ENCODE data around the gene PROKR1. TPM values are rescaled to one million over a fixed set of nuclear protein-coding genes. Genes with fewer than 3 reads are reported as not detected.

Gene PROKR1
- total RNA-seq, 2 donors from 2014 or later, result 2.9 to 4.4 TPM

- H3K4me3 ChIP-seq (ENCODE audit: low read length), result no peak overlapping the region
- H3K9ac ChIP-seq (ENCODE audit: extremely low read depth, low read length, poor library complexity, severe bottlenecking), result no peak overlapping the region
- no peaks in the 10 kb centered on the region for H3K27me3 ChIP-seq (ENCODE audit: control insufficient read depth, insufficient read depth, low read length, poor library complexity, severe bottlenecking)
- Mint-ChIP-seq H3K36me3 (ENCODE audit: low read depth) (peaks cover 9% of the 10 kb centered on the region), H3K27ac (no peak overlapping the region), H3K4me1 (no peaks in the 10 kb centered on the region), H3K9me3 (peaks cover 31% of the 10 kb centered on the region), H3K27me3 (ENCODE audit: insufficient read depth) (no peaks in the 10 kb centered on the region), H3K4me3 (no peak overlapping the region)
- no peak for TF ChIP-seq CTCF (conservative IDR thresholded peaks at IDR 0.05)
- H3K4me1 ChIP-seq (ENCODE audit: control insufficient read depth, insufficient read depth, low read length), result no peaks in the 10 kb centered on the region
- no peaks in the 10 kb centered on the region for H3K36me3 ChIP-seq (ENCODE audit: control insufficient read depth, insufficient read depth, low read length)
- WGBS, 2 experiments (ENCODE audit: insufficient coverage in 1 of 2, insufficient read length in 1 of 2), result 89 to 96% methylated on average over 4 of the region's 4 CpGs
- peaks cover 22% of the 10 kb centered on the region for H3K9me3 ChIP-seq (ENCODE audit: control insufficient read depth, low read length)
- H3K27ac ChIP-seq (ENCODE audit: low read depth, low read length), result no peak overlapping the region
- DNase-seq, result no peak
Observed at GRCh38 chr2:68698567-68699377, 55.4 kb downstream of the PROKR1 start.

- Mint-ChIP-seq H3K27me3 (ENCODE audit: insufficient read depth) (no peaks in the 10 kb centered on the region), H3K4me3 (no peak overlapping the region), H3K4me1 (no peaks in the 10 kb centered on the region), H3K36me3 (ENCODE audit: low read depth) (peaks cover 9% of the 10 kb centered on the region), H3K27ac (no peak overlapping the region), H3K9me3 (peaks cover 29% of the 10 kb centered on the region)
- Histone ChIP-seq H3K4me1 (ENCODE audit: control insufficient read depth, insufficient read depth, low read length) (no peaks in the 10 kb centered on the region), H3K27me3 (ENCODE audit: control insufficient read depth, insufficient read depth, low read length, poor library complexity, severe bottlenecking) (no peaks in the 10 kb centered on the region), H3K36me3 (ENCODE audit: control insufficient read depth, insufficient read depth, low read length) (no peaks in the 10 kb centered on the region), H3K27ac (ENCODE audit: low read depth, low read length) (no peak overlapping the region), H3K9me3 (ENCODE audit: control insufficient read depth, low read length) (peaks cover 22% of the 10 kb centered on the region), H3K4me3 (ENCODE audit: low read length) (no peak overlapping the region), H3K9ac (ENCODE audit: extremely low read depth, low read length, poor library complexity, severe bottlenecking) (no peak overlapping the region)
- no peak for DNase-seq
- WGBS, 2 experiments (ENCODE audit: insufficient coverage in 1 of 2, insufficient read length in 1 of 2), result 93% methylated on average over 2 of the region's 2 CpGs; no CpG with 5 or more reads in 1 of the 2 experiments
- no peak for TF ChIP-seq CTCF (conservative IDR thresholded peaks at IDR 0.05)
Observed at GRCh38 chr2:68700560-68700959, 57.2 kb downstream of the PROKR1 start.

GRCh38 chr2:68706637-68707036 lies 63.3 kb downstream of the PROKR1 start:
- H3K27me3 Mint-ChIP-seq (ENCODE audit: insufficient read depth), result no peaks in the 10 kb centered on the region
- Histone ChIP-seq H3K27ac (ENCODE audit: low read depth, low read length) (no peak overlapping the region), H3K36me3 (ENCODE audit: control insufficient read depth, insufficient read depth, low read length) (no peaks in the 10 kb centered on the region), H3K9me3 (ENCODE audit: control insufficient read depth, low read length) (no peaks in the 10 kb centered on the region), H3K9ac (ENCODE audit: extremely low read depth, low read length, poor library complexity, severe bottlenecking) (no peak overlapping the region), H3K4me3 (ENCODE audit: low read length) (no peak overlapping the region), H3K4me1 (ENCODE audit: control insufficient read depth, insufficient read depth, low read length) (no peaks in the 10 kb centered on the region), H3K27me3 (ENCODE audit: control insufficient read depth, insufficient read depth, low read length, poor library complexity, severe bottlenecking) (no peaks in the 10 kb centered on the region)
- peaks cover 1% of the 10 kb centered on the region for H3K36me3 Mint-ChIP-seq (ENCODE audit: low read depth)
- no peak for TF ChIP-seq CTCF (conservative IDR thresholded peaks at IDR 0.05)
- no peaks in the 10 kb centered on the region for H3K9me3 Mint-ChIP-seq
- 90 to 100% methylated on average over 2 to 3 of the region's 3 CpGs for WGBS, 2 experiments (ENCODE audit: insufficient coverage in 1 of 2, insufficient read length in 1 of 2)
- H3K27ac Mint-ChIP-seq, result no peak overlapping the region
- no peak for DNase-seq
- H3K4me3 Mint-ChIP-seq, result no peak overlapping the region
- peaks cover 4% of the 10 kb centered on the region for H3K4me1 Mint-ChIP-seq

Other genes with a start within 250 kb of the PROKR1 start
- 1 to 10 TPM; 1.3 to 1.5 TPM for gene FBXO48, start 176.3 kb upstream of the PROKR1 start, total RNA-seq
- 1 to 10 TPM; 8.7 to 9.7 TPM for gene APLF, start 176.0 kb upstream of the PROKR1 start, total RNA-seq
- 1 to 10 TPM in 1 of 2 donors, under 1 TPM in 1; 0.82 to 2.6 TPM for gene ARHGAP25, start 91.2 kb downstream of the PROKR1 start, total RNA-seq
- gene BMP10, start 227.8 kb downstream of the PROKR1 start, total RNA-seq, result not detected